WI38 (cell line): ENCODE results near the gene RARS2.

Experiments used
- H3K4me3 ChIP-seq: 2 replicates; pipeline ENCODE4 v1.5.1; 2011; ENCODE audit warnings: low read depth, mild to moderate bottlenecking, control low read depth, low read length
- CTCF ChIP-seq: IDR thresholded peaks from 2 replicates; pipeline ENCODE4 v1.5.1; 2012; ENCODE audit warnings: low read depth, mild to moderate bottlenecking, control low read depth, low read length

RARS2 gene

GRCh38 chr6:87574237-87574804 is 15.5 kb downstream of the RARS2 start:
- H3K4me3 ChIP-seq: no peak overlapping the region
- TF ChIP-seq CTCF: no peak

GRCh38 chr6:87573307-87574024 is 16.3 kb downstream of the RARS2 start:
- no peak overlapping the region for H3K4me3 ChIP-seq
- no peak for TF ChIP-seq CTCF

- no peak for TF ChIP-seq CTCF
- no peak overlapping the region for H3K4me3 ChIP-seq
These were observed 16.9 kb downstream of the RARS2 start for GRCh38 chr6:87572883-87573282.

GRCh38 chr6:87572021-87572420 is 17.8 kb downstream of the RARS2 start:
- TF ChIP-seq CTCF: no peak
- H3K4me3 ChIP-seq: no peak overlapping the region

GRCh38 chr6:87561017-87561416 is 28.8 kb downstream of the RARS2 start:
- H3K4me3 ChIP-seq: no peak overlapping the region
- no peak for TF ChIP-seq CTCF

- no peak for TF ChIP-seq CTCF
- no peak overlapping the region for H3K4me3 ChIP-seq
These were observed 31.3 kb downstream of the RARS2 start for GRCh38 chr6:87558446-87558845.

GRCh38 chr6:87555506-87555905 is 34.3 kb downstream of the RARS2 start:
- no peak for TF ChIP-seq CTCF
- H3K4me3 ChIP-seq: no peak overlapping the region
